Esophagus muscularis mucosa (tissue), 4 donors: ENCODE data around the gene TMEM198. TPM values are rescaled to one million over a fixed set of nuclear protein-coding genes. Genes with fewer than 3 reads are reported as not detected.

Experiments
- DNase-seq: peaks from one replicate; pipeline ENCODE4 v3.0.0-alpha.2; 2017; ENCODE audit errors: extremely low spot score
- H3K27ac ChIP-seq, 4 donors: fragments of 200-600 bp; sonication (generic); replicated peaks in 1 of 4; 1 replicate in 3 of 4; 2 replicates in 1 of 4; pipeline ENCODE4 v1.5.1; 2016 to 2019; ENCODE audit warnings: mild to moderate bottlenecking in 1 of 4
- H3K27me3 ChIP-seq, 4 donors: fragments of 200-600 bp; sonication (generic); one replicate each; pipeline versions ENCODE4 v1.5.1 to v1.6.0; 2016 to 2019
- H3K36me3 ChIP-seq, 4 donors: fragments of 200-600 bp; sonication (generic); one replicate each; pipeline ENCODE4 v1.5.1; 2016 to 2019
- H3K4me1 ChIP-seq, 4 donors: fragments of 200-600 bp; sonication (generic); one replicate each; pipeline ENCODE4 v1.5.1; 2016 to 2019
- H3K4me3 ChIP-seq, 4 donors: fragments of 200-600 bp; sonication (generic); 1 replicate in 2 of 4; 2 replicates in 2 of 4; pipeline ENCODE4 v1.5.1; 2016 to 2019; ENCODE audit warnings: mild to moderate bottlenecking in 4 of 4, moderate library complexity in 1 of 4
- H3K9me3 ChIP-seq, 4 donors: fragments of 200-600 bp; sonication (generic); 1 replicate in 3 of 4; 2 replicates in 1 of 4; pipeline ENCODE4 v1.5.1; 2016 to 2019
- EP300 ChIP-seq: sonication (generic); formaldehyde crosslinking; IDR thresholded peaks from one replicate; pipeline ENCODE4 v1.6.1; 2017; ENCODE audit warnings: antibody characterized with exemption
- POLR2A ChIP-seq: fragments of 450-650 bp; IDR thresholded peaks from one replicate; pipeline ENCODE4 v1.6.1; 2017; ENCODE audit warnings: antibody characterized with exemption, moderate library complexity, mild to moderate bottlenecking, low read depth
- POLR2AphosphoS5 ChIP-seq, 2 donors: sonication (generic); formaldehyde crosslinking; IDR thresholded peaks; one replicate each; pipeline ENCODE4 v1.6.1; 2017; ENCODE audit warnings: antibody characterized with exemption in 2 of 2
- WGBS: methylation state at CpG from one replicate; pipeline ENCODE4 v1.1.5; 2018; 5-methylcytosine and 5-hydroxymethylcytosine counted together
- intact Hi-C: fragments of 100-400 bp; cut with DNase I; formaldehyde crosslinking; loops from one replicate; pipeline ENCODE4 v1.15.1; 2023
- total RNA-seq, 4 donors: library from RNA; depleted of rRNA; stranded (reverse); fragments of >200 nt; gene quantifications; one replicate each; pipeline versions ENCODE4 v1.1.0 to v1.2.1, GENCODE V29; 2016
- TF ChIP-seq, protein P1 (sequence below), 3 experiments: fragments of 200-600 bp in 2 of 3; fragments of 450-650 bp in 1 of 3; sonication (generic) in 2 of 3; IDR thresholded peaks; one replicate each; pipeline ENCODE4 v1.5.1; 2017 to 2019; ENCODE audit warnings: antibody characterized with exemption in 3 of 3, mild to moderate bottlenecking in 2 of 3, moderate library complexity in 1 of 3

The TMEM198 gene
- total RNA-seq, 4 donors from 2014 or later = 3.7 to 4.7 (median 4.2) TPM

DNA sequence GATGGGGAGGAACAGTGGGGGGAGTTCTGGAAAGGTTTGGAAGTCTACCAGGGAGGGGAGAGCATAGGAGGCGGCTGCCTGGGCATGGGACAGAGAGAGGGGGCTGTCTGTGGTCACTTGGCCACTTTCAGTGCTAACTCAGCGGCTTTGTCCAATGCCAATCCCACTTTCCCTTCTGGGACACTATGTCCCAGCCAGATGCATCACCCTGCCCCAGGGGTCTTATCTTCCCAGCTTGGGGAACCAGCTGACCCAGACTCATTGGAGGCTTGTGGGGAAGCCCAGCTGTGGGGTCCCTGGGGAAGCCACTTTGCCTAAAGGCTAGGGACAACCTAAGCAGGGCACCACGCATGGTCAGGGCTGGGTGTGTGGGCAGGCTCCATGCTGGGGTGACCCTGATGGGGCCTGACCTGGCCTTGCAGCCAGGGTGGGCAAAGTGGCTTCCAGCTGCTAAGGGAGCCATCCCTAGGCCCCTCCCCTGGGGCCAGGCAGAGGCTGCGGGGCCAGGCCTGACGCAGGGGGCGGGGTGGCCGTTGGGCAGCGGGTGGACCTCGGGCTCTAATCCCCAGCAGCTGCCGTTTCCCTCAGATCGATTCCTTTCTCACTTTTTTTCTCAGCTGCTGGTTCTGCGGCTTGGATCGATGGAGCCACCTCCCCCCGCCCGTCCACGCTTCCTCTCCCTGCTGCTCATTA lies 31.2 kb upstream of the TMEM198 start:
- no peak for TF ChIP-seq POLR2A
- no peak for TF ChIP-seq POLR2AphosphoS5 (IDR thresholded peaks at IDR 0.05)
- TF ChIP-seq, protein P1, sequence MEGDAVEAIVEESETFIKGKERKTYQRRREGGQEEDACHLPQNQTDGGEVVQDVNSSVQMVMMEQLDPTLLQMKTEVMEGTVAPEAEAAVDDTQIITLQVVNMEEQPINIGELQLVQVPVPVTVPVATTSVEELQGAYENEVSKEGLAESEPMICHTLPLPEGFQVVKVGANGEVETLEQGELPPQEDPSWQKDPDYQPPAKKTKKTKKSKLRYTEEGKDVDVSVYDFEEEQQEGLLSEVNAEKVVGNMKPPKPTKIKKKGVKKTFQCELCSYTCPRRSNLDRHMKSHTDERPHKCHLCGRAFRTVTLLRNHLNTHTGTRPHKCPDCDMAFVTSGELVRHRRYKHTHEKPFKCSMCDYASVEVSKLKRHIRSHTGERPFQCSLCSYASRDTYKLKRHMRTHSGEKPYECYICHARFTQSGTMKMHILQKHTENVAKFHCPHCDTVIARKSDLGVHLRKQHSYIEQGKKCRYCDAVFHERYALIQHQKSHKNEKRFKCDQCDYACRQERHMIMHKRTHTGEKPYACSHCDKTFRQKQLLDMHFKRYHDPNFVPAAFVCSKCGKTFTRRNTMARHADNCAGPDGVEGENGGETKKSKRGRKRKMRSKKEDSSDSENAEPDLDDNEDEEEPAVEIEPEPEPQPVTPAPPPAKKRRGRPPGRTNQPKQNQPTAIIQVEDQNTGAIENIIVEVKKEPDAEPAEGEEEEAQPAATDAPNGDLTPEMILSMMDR (IDR thresholded peaks at IDR 0.05) = no peak
- TF ChIP-seq EP300 = no peak
- intact Hi-C loops = no loop called here
- no peak for DNase-seq
- peaks cover 0 to 83% (median 3%) of the 10 kb centered on the region in 4 donors for H3K27me3 ChIP-seq
- peaks cover 18 to 43% (median 41%) of the 10 kb centered on the region in 4 donors for H3K4me1 ChIP-seq
- no peak overlapping the region for H3K27ac ChIP-seq
- H3K36me3 ChIP-seq = peaks cover 0 to 2% (median 0%) of the 10 kb centered on the region in 4 donors
- WGBS = 72% methylated on average over 15 of the region's 16 CpGs
- no peaks in the 10 kb centered on the region for H3K9me3 ChIP-seq
- H3K4me3 ChIP-seq = no peak overlapping the region

DNA sequence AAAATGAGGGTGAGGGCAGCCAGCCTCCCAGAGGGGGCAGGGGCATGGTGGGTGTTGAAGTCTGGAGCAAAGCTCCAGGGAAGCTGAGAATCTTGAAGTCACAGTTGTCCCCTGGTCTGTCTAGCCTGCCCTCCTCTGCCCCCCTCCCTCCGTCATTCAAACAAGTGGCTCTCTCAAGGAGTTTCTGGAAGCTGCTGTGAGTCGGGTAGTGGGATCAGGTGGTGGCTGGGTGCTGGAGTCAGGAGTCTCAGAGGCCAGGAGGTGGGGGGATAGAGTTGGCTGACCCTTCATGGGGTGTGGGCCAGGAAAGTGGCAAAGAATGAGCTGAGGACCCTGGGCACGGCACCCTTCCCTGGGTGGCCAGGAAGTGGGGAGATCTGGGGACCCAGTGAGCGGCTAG lies 30.0 kb upstream of the TMEM198 start:
- WGBS = 36% methylated on average over 4 of the region's 4 CpGs
- no peaks in the 10 kb centered on the region for H3K36me3 ChIP-seq
- peaks cover 18 to 32% (median 31%) of the 10 kb centered on the region in 4 donors for H3K4me1 ChIP-seq
- intact Hi-C loops = no loop called here
- no peak for DNase-seq
- no peak overlapping the region for H3K27ac ChIP-seq
- H3K4me3 ChIP-seq = no peak overlapping the region
- H3K9me3 ChIP-seq = no peaks in the 10 kb centered on the region
- TF ChIP-seq POLR2AphosphoS5 (IDR thresholded peaks at IDR 0.05) (no peak), EP300 (no peak), POLR2A (no peak)
- TF ChIP-seq, protein P1 (IDR thresholded peaks at IDR 0.05) = no peak
- H3K27me3 ChIP-seq = peaks cover 0 to 72% (median 3%) of the 10 kb centered on the region in 4 donors

DNA sequence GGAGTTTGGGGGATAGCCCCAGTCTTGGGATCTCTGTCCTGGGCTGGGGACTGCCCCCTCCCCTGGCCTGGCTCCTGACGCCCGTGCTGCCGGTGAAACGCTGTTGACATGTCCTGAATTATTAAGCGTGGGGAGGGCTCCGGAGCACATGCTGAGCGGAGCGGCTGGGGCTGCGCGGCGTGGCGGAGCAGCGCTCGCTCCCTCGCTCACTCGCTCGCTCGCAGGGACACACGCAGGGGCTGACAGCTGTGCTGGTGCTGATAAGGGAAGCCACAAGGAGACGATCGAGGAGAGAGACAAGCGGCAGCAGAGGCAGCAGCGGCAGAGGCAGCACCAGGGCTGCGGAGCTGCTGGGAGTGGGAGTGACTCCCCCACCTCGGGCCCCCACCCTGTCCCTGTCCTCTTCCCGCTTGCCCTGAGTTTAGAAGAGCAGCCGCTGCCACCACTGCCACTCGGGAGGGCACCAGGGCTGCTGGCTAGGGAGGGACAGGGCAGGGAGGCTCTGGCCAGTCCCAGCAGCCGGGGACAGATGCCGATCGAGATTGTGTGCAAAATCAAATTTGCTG lies 29.5 kb upstream of the TMEM198 start, which contains the start of gene ASIC4:
Gene ASIC4 (plus strand): TSS at position 287 of the 566 bp plus-strand sequence. CDS start 243 bp downstream, at position 530.
- H3K9me3 ChIP-seq = no peaks in the 10 kb centered on the region
- TF ChIP-seq, protein P1 (IDR thresholded peaks at IDR 0.05) = no peak
- TF ChIP-seq POLR2AphosphoS5 (IDR thresholded peaks at IDR 0.05) (no peak), EP300 (no peak)
- H3K36me3 ChIP-seq = no peaks in the 10 kb centered on the region
- DNase-seq = no peak
- peaks cover 15 to 27% (median 26%) of the 10 kb centered on the region in 4 donors for H3K4me1 ChIP-seq
- no peak within 1 kb of the TSS for H3K4me3 ChIP-seq
- peaks cover 0 to 67% (median 3%) of the 10 kb centered on the region in 4 donors for H3K27me3 ChIP-seq
- intact Hi-C loops = no loop called here
- H3K27ac ChIP-seq = no peak within 1 kb of the TSS
- 18% methylated on average over 20 of the region's 31 CpGs for WGBS

DNA sequence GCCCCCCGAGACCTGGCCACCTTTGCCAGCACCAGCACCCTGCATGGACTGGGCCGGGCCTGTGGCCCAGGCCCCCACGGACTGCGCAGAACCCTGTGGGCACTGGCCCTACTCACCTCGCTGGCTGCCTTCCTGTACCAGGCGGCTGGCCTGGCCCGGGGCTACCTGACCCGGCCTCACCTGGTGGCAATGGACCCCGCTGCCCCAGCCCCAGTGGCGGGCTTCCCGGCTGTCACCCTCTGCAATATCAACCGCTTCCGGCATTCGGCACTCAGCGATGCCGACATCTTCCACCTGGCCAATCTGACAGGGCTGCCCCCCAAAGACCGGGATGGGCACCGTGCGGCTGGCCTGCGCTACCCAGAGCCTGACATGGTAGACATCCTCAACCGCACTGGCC lies 29.0 kb upstream of the TMEM198 start:
- H3K27ac ChIP-seq = no peak overlapping the region
- no peak overlapping the region for H3K4me3 ChIP-seq
- DNase-seq = no peak
- no peaks in the 10 kb centered on the region for H3K36me3 ChIP-seq
- TF ChIP-seq EP300 = no peak
- TF ChIP-seq, protein P1 (IDR thresholded peaks at IDR 0.05) = no peak
- TF ChIP-seq POLR2A = no peak
- no peak for TF ChIP-seq POLR2AphosphoS5 (IDR thresholded peaks at IDR 0.05)
- no peaks in the 10 kb centered on the region for H3K9me3 ChIP-seq
- peaks cover 9 to 22% (median 20%) of the 10 kb centered on the region in 4 donors for H3K4me1 ChIP-seq
- H3K27me3 ChIP-seq = peaks cover 0 to 65% (median 3%) of the 10 kb centered on the region in 4 donors
- intact Hi-C loops = no loop called here
- 84% methylated on average over 15 of the region's 21 CpGs for WGBS
